Trophoblast cell (in vitro differentiated cells and primary cell): ENCODE data around the gene TNRC6C.

Source experiments
- DNase-seq, 2 donors: peaks; one replicate each; pipeline ENCODE4 v3.0.0-alpha.2; 2016
- H2AFZ ChIP-seq: 2 replicates; pipeline ENCODE4 v1.6.1; 2013; ENCODE audit warnings: low read length, moderate library complexity, mild to moderate bottlenecking; ENCODE audit not compliant: insufficient read depth, poor library complexity
- H2AK5ac ChIP-seq: 2 replicates; pipeline ENCODE4 v1.6.1; 2013; ENCODE audit warnings: mild to moderate bottlenecking, low read length
- H2BK120ac ChIP-seq: 2 replicates; pipeline ENCODE4 v1.6.1; 2013; ENCODE audit warnings: low read length, mild to moderate bottlenecking, moderate library complexity; ENCODE audit not compliant: insufficient read depth, poor library complexity
- H2BK12ac ChIP-seq: 2 replicates; pipeline ENCODE4 v1.6.1; 2013; ENCODE audit warnings: mild to moderate bottlenecking, low read length, moderate library complexity
- H2BK5ac ChIP-seq: 2 replicates; pipeline ENCODE4 v1.6.1; 2013; ENCODE audit warnings: low read length, low read depth, moderate library complexity, mild to moderate bottlenecking; ENCODE audit not compliant: poor library complexity
- H3K14ac ChIP-seq: 2 replicates; pipeline ENCODE4 v1.6.1; 2013; ENCODE audit warnings: mild to moderate bottlenecking, low read length
- H3K18ac ChIP-seq: 2 replicates; pipeline ENCODE4 v1.6.1; 2013; ENCODE audit warnings: mild to moderate bottlenecking, low read length
- H3K23ac ChIP-seq: 2 replicates; pipeline ENCODE4 v1.6.1; 2013; ENCODE audit warnings: low read length
- H3K27ac ChIP-seq: 2 replicates; pipeline ENCODE4 v1.5.1; 2013; ENCODE audit warnings: low read depth, mild to moderate bottlenecking, inconsistent platforms, low read length, moderate library complexity
- H3K27me3 ChIP-seq: 2 replicates; pipeline ENCODE4 v1.6.1; 2013; ENCODE audit warnings: inconsistent platforms, mild to moderate bottlenecking, low read length, moderate library complexity; ENCODE audit not compliant: insufficient read depth
- H3K36me3 ChIP-seq, 2 experiments: 1 replicate in 1 of 2; 2 replicates in 1 of 2; pipeline ENCODE4 v1.6.1; 2013; ENCODE audit warnings: low read length in 2 of 2, mild to moderate bottlenecking in 2 of 2, moderate library complexity in 1 of 2; ENCODE audit not compliant: insufficient read depth in 2 of 2, control insufficient read depth in 1 of 2
- H3K4ac ChIP-seq: 2 replicates; pipeline ENCODE4 v1.6.1; 2013; ENCODE audit warnings: low read depth, mild to moderate bottlenecking, low read length, moderate library complexity
- H3K4me1 ChIP-seq, 2 experiments: 1 replicate in 1 of 2; 2 replicates in 1 of 2; pipeline ENCODE4 v1.6.1; 2013; ENCODE audit warnings: low read length in 2 of 2, mild to moderate bottlenecking in 2 of 2, moderate library complexity in 1 of 2; ENCODE audit not compliant: insufficient read depth in 2 of 2, control insufficient read depth in 1 of 2
- H3K4me2 ChIP-seq: 2 replicates; pipeline ENCODE4 v1.6.1; 2013; ENCODE audit warnings: inconsistent platforms, mild to moderate bottlenecking, low read length, moderate library complexity
- H3K4me3 ChIP-seq: 2 replicates; pipeline ENCODE4 v1.5.1; 2013; ENCODE audit warnings: mild to moderate bottlenecking, low read depth, low read length, inconsistent platforms
- H3K79me1 ChIP-seq: one replicate; pipeline ENCODE4 v1.6.1; 2013; ENCODE audit warnings: low read length
- H3K79me2 ChIP-seq: 2 replicates; pipeline ENCODE4 v1.6.1; 2013; ENCODE audit warnings: low read length, mild to moderate bottlenecking; ENCODE audit not compliant: control insufficient read depth, insufficient read depth, poor library complexity
- H3K9ac ChIP-seq: 2 replicates; pipeline ENCODE4 v1.6.1; 2013; ENCODE audit warnings: mild to moderate bottlenecking, low read length
- H3K9me3 ChIP-seq: 2 replicates; pipeline ENCODE4 v1.6.1; 2013; ENCODE audit warnings: low read depth, mild to moderate bottlenecking, control low read depth, inconsistent platforms, low read length; ENCODE audit not compliant: insufficient read depth
- H4K12ac ChIP-seq: 2 replicates; pipeline ENCODE4 v1.6.1; 2013; ENCODE audit warnings: low read depth, mild to moderate bottlenecking, low read length, moderate library complexity
- H4K8ac ChIP-seq: 2 replicates; pipeline ENCODE4 v1.6.1; 2013; ENCODE audit warnings: low read depth, mild to moderate bottlenecking, low read length, moderate library complexity
- H4K91ac ChIP-seq: one replicate; pipeline ENCODE4 v1.6.1; 2013; ENCODE audit warnings: low read depth, mild to moderate bottlenecking, low read length, moderate library complexity
- WGBS: extraction: QIAGEN DNeasy Blood & Tissue Kit; methylation state at CpG from one replicate; pipeline ENCODE4 v1.1.7; 2013; ENCODE audit warnings: missing lambda C conversion rate; ENCODE audit not compliant: insufficient read length, insufficient coverage; ENCODE audit errors: extremely low coverage; 5-methylcytosine and 5-hydroxymethylcytosine counted together

The TNRC6C gene

GRCh38 chr17:78034429-78035091 lies 76.1 kb downstream of the TNRC6C start:
- Histone ChIP-seq H3K4me3 (no peak overlapping the region), H2AK5ac (no peak overlapping the region), H3K79me2 (no peaks in the 10 kb centered on the region), H4K12ac (no peak overlapping the region), H4K91ac (no peak overlapping the region), H3K9me3 (no peaks in the 10 kb centered on the region), H3K36me3 (peaks cover 0 to 2% of the 10 kb centered on the region in 2 experiments), H3K4ac (no peak overlapping the region), H2AFZ (no peak overlapping the region), H3K18ac (no peak overlapping the region), H3K27me3 (no peaks in the 10 kb centered on the region), H2BK5ac (no peak overlapping the region), H4K8ac (no peak overlapping the region), H2BK12ac (no peak overlapping the region), H3K23ac (no peak overlapping the region), H3K79me1 (no peaks in the 10 kb centered on the region), H3K4me2 (no peak overlapping the region), H3K14ac (no peak overlapping the region), H3K9ac (no peak overlapping the region), H2BK120ac (no peak overlapping the region), H3K27ac (no peak overlapping the region), H3K4me1 (peaks cover 0 to 2% of the 10 kb centered on the region in 2 experiments)
- no peak for DNase-seq
- WGBS = no CpG with 5 or more reads among the region's 9 CpGs

GRCh38 chr17:78037280-78037679 lies 78.8 kb downstream of the TNRC6C start:
- Histone ChIP-seq H2AK5ac (no peak overlapping the region), H4K12ac (no peak overlapping the region), H3K9ac (no peak overlapping the region), H3K36me3 (peaks cover 0 to 2% of the 10 kb centered on the region in 2 experiments), H3K4me2 (no peak overlapping the region), H3K4me3 (peak overlapping the region; percentile 6), H4K91ac (no peak overlapping the region), H2BK12ac (no peak overlapping the region), H3K27me3 (no peaks in the 10 kb centered on the region), H2BK5ac (no peak overlapping the region), H3K9me3 (no peaks in the 10 kb centered on the region), H3K79me1 (no peaks in the 10 kb centered on the region), H3K23ac (no peak overlapping the region), H3K4ac (no peak overlapping the region), H3K4me1 (peaks cover 0 to 2% of the 10 kb centered on the region in 2 experiments), H4K8ac (no peak overlapping the region), H3K79me2 (no peaks in the 10 kb centered on the region), H2AFZ (no peak overlapping the region), H3K27ac (no peak overlapping the region), H2BK120ac (no peak overlapping the region), H3K14ac (no peak overlapping the region), H3K18ac (no peak overlapping the region)
- no CpG with 5 or more reads among the region's 7 CpGs for WGBS
- peak; percentile 11 to 26 for DNase-seq

GRCh38 chr17:78038748-78039288 lies 80.3 kb downstream of the TNRC6C start:
- no CpG with 5 or more reads among the region's 11 CpGs for WGBS
- H4K91ac ChIP-seq = no peak overlapping the region
- H4K8ac ChIP-seq = no peak overlapping the region
- H4K12ac ChIP-seq = no peak overlapping the region
- no peak overlapping the region for H3K14ac ChIP-seq
- H2BK120ac ChIP-seq = no peak overlapping the region
- no peak overlapping the region for H2AFZ ChIP-seq
- H3K27me3 ChIP-seq = no peaks in the 10 kb centered on the region
- H3K23ac ChIP-seq = peak overlapping the region; percentile 89
- H3K18ac ChIP-seq = no peak overlapping the region
- no peak overlapping the region for H3K27ac ChIP-seq
- no peak overlapping the region for H2BK12ac ChIP-seq
- H3K4me1 ChIP-seq = peaks cover 0 to 2% of the 10 kb centered on the region in 2 experiments
- no peaks in the 10 kb centered on the region for H3K9me3 ChIP-seq
- DNase-seq = peak; percentile 35 to 38
- no peak overlapping the region for H2AK5ac ChIP-seq
- H2BK5ac ChIP-seq = no peak overlapping the region
- H3K79me1 ChIP-seq = no peaks in the 10 kb centered on the region
- H3K9ac ChIP-seq = no peak overlapping the region
- no peaks in the 10 kb centered on the region for H3K79me2 ChIP-seq
- H3K36me3 ChIP-seq = peaks cover 0 to 2% of the 10 kb centered on the region in 2 experiments
- H3K4me3 ChIP-seq = no peak overlapping the region
- H3K4ac ChIP-seq = no peak overlapping the region
- no peak overlapping the region for H3K4me2 ChIP-seq

GRCh38 chr17:78039581-78039980 lies 81.1 kb downstream of the TNRC6C start:
- H3K9ac ChIP-seq = no peak overlapping the region
- H3K27ac ChIP-seq = no peak overlapping the region
- H2AK5ac ChIP-seq = no peak overlapping the region
- WGBS = no CpG with 5 or more reads among the region's 5 CpGs
- no peak for DNase-seq
- H2AFZ ChIP-seq = no peak overlapping the region
- H4K8ac ChIP-seq = no peak overlapping the region
- H3K4me3 ChIP-seq = no peak overlapping the region
- H4K12ac ChIP-seq = no peak overlapping the region
- H3K27me3 ChIP-seq = no peaks in the 10 kb centered on the region
- H3K4me1 ChIP-seq = peaks cover 0 to 2% of the 10 kb centered on the region in 2 experiments
- peaks cover 0 to 2% of the 10 kb centered on the region in 2 experiments for H3K36me3 ChIP-seq
- H3K79me2 ChIP-seq = no peaks in the 10 kb centered on the region
- H2BK12ac ChIP-seq = no peak overlapping the region
- no peak overlapping the region for H3K18ac ChIP-seq
- H3K4ac ChIP-seq = no peak overlapping the region
- no peak overlapping the region for H2BK120ac ChIP-seq
- H3K9me3 ChIP-seq = no peaks in the 10 kb centered on the region
- H3K79me1 ChIP-seq = no peaks in the 10 kb centered on the region
- H3K4me2 ChIP-seq = no peak overlapping the region
- no peak overlapping the region for H2BK5ac ChIP-seq
- no peak overlapping the region for H4K91ac ChIP-seq
- no peak overlapping the region for H3K14ac ChIP-seq
- no peak overlapping the region for H3K23ac ChIP-seq
